ENCODE measurements around the gene TSPYL4.
"Not testable (repeated sequence)": the region's sequence is repeated elsewhere in the genome, so short reads cannot be mapped to it uniquely, and the experiment has no call there.

The TSPYL4 gene

GRCh38 chr6:116253505-116254296, at the start of gene TSPYL4:
TSPYL4 (minus strand) TSS chr6:116254075; CDS start chr6:116254008, 67 bp downstream.
- DNase-seq = peak; percentile 94

GRCh38 chr6:116301104-116301503, 47.2 kb upstream of the TSPYL4 start:
- DNase-seq = no peak

GRCh38 chr6:116300566-116300965, 46.7 kb upstream of the TSPYL4 start:
- DNase-seq = no peak

GRCh38 chr6:116298973-116299372, 45.1 kb upstream of the TSPYL4 start:
- DNase-seq = no peak

DNA sequence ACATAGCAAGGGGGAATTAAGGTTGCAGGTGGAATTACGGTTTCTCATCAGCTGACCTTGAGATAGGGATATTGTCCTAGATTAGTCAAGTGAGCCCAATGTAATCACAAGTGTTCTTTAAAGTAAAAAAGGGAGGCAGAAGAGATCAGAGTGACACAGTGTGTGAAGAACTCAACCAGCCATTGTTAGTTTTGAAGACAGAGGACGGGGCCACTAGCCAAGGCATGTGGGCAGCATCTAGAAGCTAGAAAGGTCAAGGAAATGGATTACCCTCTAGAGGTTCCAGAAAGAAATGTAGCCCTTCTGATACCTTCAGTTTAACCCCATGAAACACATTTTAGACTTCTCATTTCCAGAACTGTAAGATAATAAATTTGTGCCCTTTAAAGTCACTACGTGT, 44.4 kb upstream of the TSPYL4 start:
- no peak for DNase-seq

DNA sequence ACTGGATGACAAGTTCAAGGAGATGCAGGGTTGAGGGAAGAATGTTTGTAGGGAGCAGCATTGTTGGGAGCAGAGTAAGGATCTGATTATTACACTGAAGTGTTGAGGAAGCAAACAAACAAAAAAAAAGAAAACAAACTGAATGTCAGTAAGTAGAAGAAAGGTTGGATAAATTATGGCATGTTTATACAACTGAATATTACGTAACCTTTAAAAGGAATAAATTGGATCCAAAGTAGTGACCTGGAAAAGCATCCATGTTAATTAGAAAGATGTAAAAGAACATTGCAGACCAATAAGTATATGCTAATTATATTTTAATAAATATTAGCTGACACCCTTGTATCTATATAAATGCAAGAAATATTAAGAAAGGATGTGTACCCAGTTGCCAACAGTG, 38.7 kb upstream of the TSPYL4 start:
- DNase-seq = no peak

DNA sequence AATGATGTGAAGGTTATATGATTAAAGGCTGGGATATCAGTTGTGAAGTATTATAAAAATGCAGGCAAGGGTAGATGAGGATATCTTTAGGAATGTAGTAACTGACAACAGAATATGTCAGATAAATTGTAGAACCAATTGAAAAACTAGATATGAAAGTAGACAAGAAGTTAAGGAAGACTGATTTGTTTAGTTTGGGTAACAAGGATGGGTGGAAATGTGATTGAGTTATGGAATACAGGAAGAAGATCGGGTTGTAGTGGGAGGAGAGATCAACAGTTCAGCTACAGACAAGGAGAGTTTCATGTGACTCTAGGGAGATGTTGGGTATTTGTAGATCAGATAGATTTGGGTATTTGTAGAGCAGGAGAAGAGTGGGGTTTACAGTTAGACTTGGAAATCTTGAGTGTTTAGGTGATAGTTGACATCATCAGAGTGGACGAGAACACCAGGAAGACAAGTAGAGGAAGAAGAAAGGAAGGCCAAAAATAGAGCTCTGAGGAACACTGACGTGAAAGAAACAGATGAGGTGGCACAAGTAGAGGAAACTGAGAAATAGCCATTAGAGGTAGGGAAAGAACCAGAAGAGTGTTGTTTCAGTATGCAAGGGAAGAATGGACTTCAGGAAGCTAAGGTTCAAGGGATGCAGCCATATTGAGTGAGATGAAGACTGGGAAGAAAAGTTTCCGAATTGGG, 38.0 kb upstream of the TSPYL4 start:
- no peak for DNase-seq

DNA sequence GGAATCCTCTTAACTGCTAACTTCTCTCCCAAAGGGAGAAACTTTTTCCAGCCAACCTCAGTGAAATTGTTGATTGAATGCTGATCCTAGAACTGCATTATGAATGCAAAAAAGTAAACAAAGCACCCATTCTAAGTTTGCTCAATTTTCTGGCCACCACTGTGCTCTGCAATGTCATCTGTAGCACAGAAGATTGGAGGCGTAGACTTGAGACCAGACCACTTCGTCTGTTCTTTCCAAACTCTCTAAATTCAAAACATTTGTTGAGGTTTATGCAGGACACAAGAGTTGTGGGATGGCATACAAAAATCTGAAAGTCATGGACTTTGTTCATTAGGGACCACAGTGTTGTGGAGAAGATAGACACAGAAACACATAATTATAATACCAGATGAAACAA, 36.9 kb upstream of the TSPYL4 start:
- no peak for DNase-seq

GRCh38 chr6:116289876-116290275, 36.0 kb upstream of the TSPYL4 start:
- no peak for DNase-seq

DNA sequence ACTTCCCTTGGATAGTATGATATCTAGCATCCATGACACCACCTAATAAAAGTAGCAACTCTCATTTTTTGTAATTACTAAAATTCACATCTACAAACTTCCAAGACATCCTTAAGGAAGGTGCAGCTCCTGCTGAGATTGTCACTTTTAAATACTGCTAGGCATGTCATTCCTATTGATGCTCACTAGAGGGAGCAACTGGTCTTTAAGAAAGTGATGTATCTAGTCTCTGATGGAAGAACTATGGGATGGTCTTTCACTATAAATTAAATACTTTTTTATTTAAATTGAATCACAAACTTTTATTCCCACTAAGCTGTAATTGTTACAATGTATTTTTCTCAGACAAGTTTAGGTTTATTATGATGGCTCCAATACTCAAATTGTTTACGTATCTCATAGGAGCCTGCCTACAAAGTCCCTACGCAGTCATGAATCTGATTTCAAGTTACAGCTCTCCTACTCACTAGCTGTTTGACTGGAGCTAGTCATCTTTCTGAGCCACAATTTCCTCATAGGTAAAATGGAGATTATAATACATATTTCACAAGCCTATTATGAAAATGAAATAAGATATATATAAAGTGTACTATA, 33.9 kb upstream of the TSPYL4 start:
- DNase-seq = peak; percentile 28

GRCh38 chr6:116286773-116287358, 33.0 kb upstream of the TSPYL4 start:
- no peak for DNase-seq

GRCh38 chr6:116284984-116285383, 31.1 kb upstream of the TSPYL4 start:
- DNase-seq = not testable (repeated sequence)

- DNase-seq = no peak
Observed at GRCh38 chr6:116283191-116283590, 29.3 kb upstream of the TSPYL4 start.

DNA sequence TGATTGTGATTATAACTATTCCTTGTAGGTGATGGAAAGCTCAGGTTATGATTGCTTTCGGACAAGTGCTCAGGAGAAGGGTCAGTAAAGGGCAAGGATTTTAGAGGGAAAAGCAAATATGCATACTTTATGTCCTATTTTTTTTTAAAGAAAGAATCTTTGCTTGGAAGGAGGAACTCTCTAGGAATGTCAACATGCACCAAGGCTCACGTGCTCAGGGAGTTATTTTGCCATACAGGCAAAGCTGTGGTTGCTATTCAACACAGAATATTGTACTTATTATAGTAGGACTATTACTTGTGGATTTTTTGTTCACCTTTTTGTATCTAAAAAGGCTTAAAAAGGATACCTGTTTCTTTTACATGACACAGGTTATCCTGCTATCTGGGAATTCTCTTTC, 28.8 kb upstream of the TSPYL4 start:
- DNase-seq = no peak

GRCh38 chr6:116280933-116281316, 27.1 kb upstream of the TSPYL4 start:
- DNase-seq = no peak

GRCh38 chr6:116280161-116280932, 26.5 kb upstream of the TSPYL4 start:
- DNase-seq = no peak

- DNase-seq = peak; percentile 97
Observed at GRCh38 chr6:116279232-116280160, 25.6 kb upstream of the TSPYL4 start, which contains the start of gene TSPYL1. TSPYL1 (minus strand) TSS chr6:116279930; CDS start chr6:116279830, 100 bp downstream.

GRCh38 chr6:116278854-116279231, 25.0 kb upstream of the TSPYL4 start:
- DNase-seq = no peak

GRCh38 chr6:116278481-116278829, 24.6 kb upstream of the TSPYL4 start:
- DNase-seq = no peak

DNA sequence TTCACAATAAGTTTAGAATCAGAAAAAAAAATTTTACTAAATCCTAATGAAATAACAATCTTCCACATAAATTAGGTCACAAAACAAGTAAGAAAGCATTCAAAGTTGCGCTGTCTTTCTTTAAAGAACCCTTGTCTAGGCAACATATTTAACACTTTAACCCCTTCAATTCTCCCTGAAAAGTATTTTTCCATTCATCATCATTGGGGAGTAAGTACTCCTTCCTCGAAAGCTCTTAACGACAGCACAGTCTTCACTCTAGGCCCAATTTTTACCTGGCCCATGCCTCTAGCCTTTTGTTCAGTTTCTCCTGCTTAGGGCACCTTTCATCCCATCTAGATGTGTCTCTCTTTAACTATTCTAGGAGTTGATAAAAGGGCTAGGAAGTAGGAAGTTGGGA, 23.2 kb upstream of the TSPYL4 start:
- DNase-seq = no peak

DNA sequence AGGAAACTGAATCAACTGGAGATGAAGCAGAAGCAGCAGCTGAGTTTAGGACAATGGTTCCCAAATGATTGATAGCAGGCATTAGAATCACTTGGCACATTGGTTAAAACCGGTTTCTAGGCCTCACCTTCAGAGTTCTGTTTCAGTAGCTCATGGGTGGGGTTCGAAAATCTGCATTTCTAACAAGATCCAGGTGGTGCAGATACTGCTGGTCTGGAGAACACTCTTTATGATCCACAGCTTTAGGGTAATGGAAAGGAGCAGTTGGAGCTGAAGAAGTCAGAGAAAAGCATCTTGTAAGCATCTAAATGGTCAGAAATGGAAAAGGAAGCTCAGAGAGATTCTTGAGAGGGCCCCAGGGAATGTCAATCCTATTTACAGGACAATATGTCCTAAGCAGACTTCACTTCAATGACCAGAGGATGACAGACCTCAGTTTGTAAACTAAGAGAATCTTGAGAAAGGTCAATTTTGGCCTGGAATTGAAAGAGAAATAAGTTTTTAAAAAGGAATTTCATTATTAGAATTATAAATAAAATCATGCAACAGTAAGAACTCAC, 17.4 kb upstream of the TSPYL4 start:
- no peak for DNase-seq
